ENCODE results near the gene COX19. TPM values are rescaled to one million over a fixed set of nuclear protein-coding genes. Genes with fewer than 3 reads are reported as not detected.

Gene COX19
- total RNA-seq, 4 donors from 2014 or later: 4.7 to 6.5 (median 5.2) TPM

DNA sequence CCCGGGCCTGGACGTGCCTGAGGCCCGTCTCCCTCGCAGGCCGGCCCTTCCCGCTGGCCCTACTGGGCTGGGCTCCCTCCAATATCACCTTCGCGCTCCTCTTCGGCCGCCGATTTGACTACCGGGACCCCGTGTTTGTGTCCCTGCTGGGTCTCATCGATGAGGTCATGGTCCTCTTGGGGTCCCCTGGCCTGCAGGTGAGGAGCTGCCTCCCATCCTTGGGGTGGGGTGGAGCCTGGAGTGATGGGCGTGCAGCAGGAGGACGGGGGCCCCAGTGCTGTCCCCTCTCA, 9.7 kb upstream of the COX19 start:
- in situ Hi-C loops (cut with MboI; ENCODE audit: low sequenced_read_pairs in 4 of 4) (loop anchor here in 2 of 4 donors (25.0 kb wide), 1 partner anchor 177 kb away; the partner anchor contains the start of gene ZFAND2A (in 2 of the 2)), intact Hi-C loops (cut with DNase I; ENCODE audit: low total_unique reads) (no loop called here)
- Histone ChIP-seq H3K4me3 (no peak overlapping the region), H3K4me1 (no peaks in the 10 kb centered on the region), H3K36me3 (no peaks in the 10 kb centered on the region), H3K27me3 (peaks cover 48 to 67% (median 54%) of the 10 kb centered on the region in 3 donors), H3K27ac (no peak overlapping the region), H3K9me3 (no peaks in the 10 kb centered on the region)
- TF ChIP-seq CTCF (IDR thresholded peaks at IDR 0.05 in 4 of 5, conservative IDR thresholded peaks at IDR 0.05 in 1 of 5) (no peak), POLR2A (IDR thresholded peaks at IDR 0.05) (no peak)
- no peak for ATAC-seq
- no peak for DNase-seq

- DNase-seq: no peak
- in situ Hi-C loops (cut with MboI; ENCODE audit: low sequenced_read_pairs in 4 of 4): loop anchor here in 2 of 4 donors (25.0 kb wide), 1 partner anchor 178 kb away; the partner anchor contains the start of gene ZFAND2A (in 2 of the 2)
- TF ChIP-seq CTCF (IDR thresholded peaks at IDR 0.05 in 4 of 5, conservative IDR thresholded peaks at IDR 0.05 in 1 of 5) (no peak), POLR2A (IDR thresholded peaks at IDR 0.05) (no peak)
- Histone ChIP-seq H3K9me3 (no peaks in the 10 kb centered on the region), H3K27me3 (peaks cover 47 to 65% (median 52%) of the 10 kb centered on the region in 3 donors), H3K4me1 (no peaks in the 10 kb centered on the region), H3K27ac (no peak overlapping the region), H3K36me3 (no peaks in the 10 kb centered on the region), H3K4me3 (no peak overlapping the region)
- intact Hi-C loops (cut with DNase I; ENCODE audit: low total_unique reads): no loop called here
- no peak for ATAC-seq
These were observed 9.2 kb upstream of the COX19 start for GRCh38 chr7:984361-985126.

DNA sequence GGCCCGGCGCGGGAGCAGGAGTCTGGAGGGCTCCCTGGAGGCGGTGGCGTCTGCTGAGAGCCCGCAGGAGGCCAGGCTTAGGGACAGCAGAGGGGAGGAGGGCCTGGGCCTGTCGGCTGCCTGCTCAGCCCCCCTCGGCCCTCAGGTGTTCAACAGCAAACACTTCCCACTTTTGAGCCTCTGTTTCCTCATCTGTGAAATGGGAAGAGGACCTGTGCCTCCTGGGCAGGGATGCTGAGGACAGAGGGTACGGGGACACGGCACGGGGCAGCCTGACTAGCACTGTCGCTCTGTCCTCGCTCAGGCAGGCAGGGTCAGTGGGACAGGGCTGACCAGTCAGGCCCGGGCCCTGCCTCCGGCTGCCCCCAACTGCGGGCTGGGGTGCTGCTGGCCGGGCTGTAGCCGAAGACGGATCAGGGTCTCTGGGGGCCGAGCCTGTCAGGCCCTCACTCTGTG, 8.3 kb upstream of the COX19 start:
- DNase-seq (no peak), ATAC-seq (no peak)
- TF ChIP-seq CTCF (IDR thresholded peaks at IDR 0.05 in 4 of 5, conservative IDR thresholded peaks at IDR 0.05 in 1 of 5) (no peak), POLR2A (IDR thresholded peaks at IDR 0.05) (no peak)
- Histone ChIP-seq H3K4me3 (no peak overlapping the region), H3K36me3 (no peaks in the 10 kb centered on the region), H3K27me3 (peaks cover 40 to 56% (median 43%) of the 10 kb centered on the region in 3 donors), H3K27ac (no peak overlapping the region), H3K4me1 (no peaks in the 10 kb centered on the region), H3K9me3 (no peaks in the 10 kb centered on the region)
- in situ Hi-C loops (cut with MboI; ENCODE audit: low sequenced_read_pairs in 4 of 4): loop anchor here in 2 of 4 donors (25.0 kb wide), 1 partner anchor 179 kb away; the partner anchor contains the start of gene ZFAND2A (in 2 of the 2)
- intact Hi-C loops (cut with DNase I; ENCODE audit: low total_unique reads): no loop called here

- Histone ChIP-seq H3K27ac (no peak within 1 kb of the TSS), H3K36me3 (no peaks in the 10 kb centered on the region), H3K4me3 (no peak within 1 kb of the TSS), H3K9me3 (no peaks in the 10 kb centered on the region), H3K27me3 (peaks cover 35 to 51% (median 38%) of the 10 kb centered on the region in 3 donors), H3K4me1 (no peaks in the 10 kb centered on the region)
- ATAC-seq (no peak), DNase-seq (no peak)
- in situ Hi-C loops (cut with MboI; ENCODE audit: low sequenced_read_pairs in 4 of 4) (loop anchor here in 2 of 4 donors (25.0 kb wide), 1 partner anchor 179 kb away; the partner anchor contains the start of gene ZFAND2A (in 2 of the 2)), intact Hi-C loops (cut with DNase I; ENCODE audit: low total_unique reads) (no loop called here)
- TF ChIP-seq CTCF (IDR thresholded peaks at IDR 0.05 in 4 of 5, conservative IDR thresholded peaks at IDR 0.05 in 1 of 5): no peak
- no peak for TF ChIP-seq POLR2A (IDR thresholded peaks at IDR 0.05)
These were observed 7.8 kb upstream of the COX19 start, which contains the start of gene CYP2W1 for GRCh38 chr7:983004-983615. Gene CYP2W1, plus strand, starts transcription at chr7:983181. Its CDS starts 31 bp downstream, at chr7:983212.

Measured in gastrocnemius medialis (tissue), 4 donors.